GM13976 (cell line): ENCODE results near the gene ZNF469.

ENCODE experiments used
- DNase-seq: peaks from one replicate; pipeline ENCODE4 v3.0.0; 2012; ENCODE audit warnings: low spot score
- CTCF ChIP-seq: IDR thresholded peaks from 2 replicates; pipeline ENCODE4 v1.5.1; 2012; ENCODE audit warnings: borderline replicate concordance, mild to moderate bottlenecking; ENCODE audit not compliant: insufficient read depth; ENCODE audit errors: extremely low read depth, missing control alignments, control extremely low read depth
- in situ Hi-C: fragments of 300-500 bp; cut with MboI; formaldehyde crosslinking; loops from one replicate; pipeline ENCODE4 v1.12.0; 2022; ENCODE audit warnings: low sequenced_read_pairs, mixed read lengths, inconsistent platforms; ENCODE audit not compliant: unreplicated experiment

Gene ZNF469

GRCh38 chr16:88382491-88383400 lies at the start of gene ZNF469:
Gene ZNF469 (plus strand): TSS chr16:88382959. CDS start chr16:88427471, 44,512 bp downstream.
- no peak for TF ChIP-seq CTCF
- in situ Hi-C loops = no loop called here
- no peak for DNase-seq

DNA sequence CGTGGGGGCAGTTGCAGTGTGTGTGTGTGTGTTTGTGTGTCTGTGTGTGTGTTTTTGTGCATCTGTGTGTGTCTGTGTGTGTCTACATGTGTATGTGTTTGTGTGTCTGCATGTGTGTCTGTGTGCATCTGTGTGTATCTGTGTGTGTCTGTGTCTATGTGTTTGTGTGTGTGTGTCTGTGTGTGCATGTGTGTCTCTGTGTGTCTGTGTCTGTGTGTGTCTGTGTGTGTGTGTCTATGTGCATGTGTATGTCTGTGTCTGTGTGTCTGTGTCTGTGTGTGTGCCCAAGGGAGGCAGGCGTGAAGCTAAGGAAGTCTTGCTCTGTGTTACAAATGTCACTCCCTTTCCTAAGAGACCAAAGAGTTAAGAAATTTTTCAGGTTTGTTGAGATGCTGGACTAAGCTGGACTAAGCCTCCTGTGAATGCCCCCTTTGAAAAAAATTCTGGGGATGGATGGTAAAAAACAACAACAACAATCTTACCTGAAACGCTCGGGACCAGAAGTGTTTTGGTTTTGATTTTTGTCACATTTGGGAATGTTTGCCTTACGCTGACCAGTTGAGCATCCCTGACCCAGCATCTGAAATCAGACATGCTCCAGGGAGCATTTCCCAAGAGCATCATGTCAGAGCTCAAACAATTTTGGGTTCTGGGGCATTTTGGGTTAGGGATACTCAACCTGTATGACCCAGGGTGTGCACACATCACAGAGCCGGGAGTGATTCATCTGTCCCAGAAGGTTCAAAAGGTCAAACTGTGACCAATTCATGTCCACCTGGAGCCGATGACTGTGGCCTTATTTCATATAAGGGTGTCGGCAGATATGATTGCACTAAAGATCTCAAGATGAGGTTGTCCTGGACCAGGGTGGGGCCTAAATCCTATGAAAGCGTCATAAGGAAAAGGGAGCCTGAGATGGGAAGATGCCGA lies 48.6 kb upstream of the ZNF469 start:
- in situ Hi-C loops = no loop called here
- DNase-seq = no peak
- no peak for TF ChIP-seq CTCF

DNA sequence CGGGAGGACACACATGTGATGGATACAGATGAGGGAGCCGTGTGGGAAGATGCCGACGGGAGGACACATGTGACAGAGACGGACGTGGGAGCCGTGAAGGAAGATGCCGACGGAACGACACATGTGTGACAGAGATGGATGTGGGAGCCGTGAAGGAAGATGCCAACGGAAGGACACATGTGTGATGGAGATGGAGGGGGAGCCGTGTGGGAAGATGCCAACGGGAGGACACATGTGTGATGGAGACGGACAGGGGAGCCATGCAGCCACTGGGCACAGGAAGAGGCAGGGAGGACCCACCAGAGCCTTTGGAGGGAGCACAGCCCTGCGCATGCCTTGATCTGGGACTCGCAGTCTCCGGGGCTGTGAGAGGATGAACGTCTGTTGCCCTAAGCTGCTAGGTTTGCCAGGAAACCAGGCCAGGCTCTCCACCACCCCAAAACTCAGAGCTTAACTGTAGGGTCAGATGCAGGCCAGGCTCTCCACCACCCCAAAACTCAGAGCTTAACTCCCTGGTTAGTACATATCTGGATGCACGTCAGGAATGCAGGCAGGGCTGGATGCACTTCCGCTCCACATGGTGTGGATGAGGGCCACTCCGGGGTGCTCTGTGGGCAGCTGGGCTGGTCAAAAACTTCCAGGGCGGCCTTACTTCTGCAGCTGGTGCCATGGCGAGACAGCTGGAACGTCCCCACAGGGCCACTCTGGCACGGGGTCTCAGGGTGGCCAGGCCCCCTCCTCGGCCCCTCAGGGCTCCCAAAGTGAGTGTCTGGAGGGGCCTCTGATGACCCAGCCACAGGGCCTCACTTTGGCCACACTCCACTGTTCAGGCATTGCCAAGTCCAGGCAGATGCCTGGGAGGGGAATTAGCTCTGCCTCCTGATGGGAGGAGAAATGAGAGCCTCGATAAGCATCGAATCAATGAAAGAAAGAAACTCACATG lies 47.7 kb upstream of the ZNF469 start:
- DNase-seq = no peak
- no peak for TF ChIP-seq CTCF
- in situ Hi-C loops = no loop called here

GRCh38 chr16:88337021-88337420 lies 45.7 kb upstream of the ZNF469 start:
- no peak for TF ChIP-seq CTCF
- in situ Hi-C loops = no loop called here
- no peak for DNase-seq

GRCh38 chr16:88337538-88337937 lies 45.2 kb upstream of the ZNF469 start:
- no peak for DNase-seq
- no peak for TF ChIP-seq CTCF
- in situ Hi-C loops = no loop called here
